ENCODE results near the gene RALGPS1.

- TF ChIP-seq CTCF (IDR thresholded peaks at IDR 0.05): no peak
- TF ChIP-seq POLR2A (IDR thresholded peaks at IDR 0.05): no peak
Measured at GRCh38 chr9:127233989-127234388, 319.4 kb downstream of the RALGPS1 start.
